ENCODE data around the gene CAPN9. TPM values are rescaled to one million over a fixed set of nuclear protein-coding genes. Genes with fewer than 3 reads are reported as not detected.

The CAPN9 gene
- total RNA-seq, 4 donors from 2014 or later: 0.38 TPM; not detected in 3

GRCh38 chr1:230711245-230711644 lies 35.9 kb upstream of the CAPN9 start:
- intact Hi-C loops (cut with DNase I): no loop called here
- TF ChIP-seq, protein P1, sequence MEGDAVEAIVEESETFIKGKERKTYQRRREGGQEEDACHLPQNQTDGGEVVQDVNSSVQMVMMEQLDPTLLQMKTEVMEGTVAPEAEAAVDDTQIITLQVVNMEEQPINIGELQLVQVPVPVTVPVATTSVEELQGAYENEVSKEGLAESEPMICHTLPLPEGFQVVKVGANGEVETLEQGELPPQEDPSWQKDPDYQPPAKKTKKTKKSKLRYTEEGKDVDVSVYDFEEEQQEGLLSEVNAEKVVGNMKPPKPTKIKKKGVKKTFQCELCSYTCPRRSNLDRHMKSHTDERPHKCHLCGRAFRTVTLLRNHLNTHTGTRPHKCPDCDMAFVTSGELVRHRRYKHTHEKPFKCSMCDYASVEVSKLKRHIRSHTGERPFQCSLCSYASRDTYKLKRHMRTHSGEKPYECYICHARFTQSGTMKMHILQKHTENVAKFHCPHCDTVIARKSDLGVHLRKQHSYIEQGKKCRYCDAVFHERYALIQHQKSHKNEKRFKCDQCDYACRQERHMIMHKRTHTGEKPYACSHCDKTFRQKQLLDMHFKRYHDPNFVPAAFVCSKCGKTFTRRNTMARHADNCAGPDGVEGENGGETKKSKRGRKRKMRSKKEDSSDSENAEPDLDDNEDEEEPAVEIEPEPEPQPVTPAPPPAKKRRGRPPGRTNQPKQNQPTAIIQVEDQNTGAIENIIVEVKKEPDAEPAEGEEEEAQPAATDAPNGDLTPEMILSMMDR (IDR thresholded peaks at IDR 0.05): no peak
- TF ChIP-seq POLR2A (IDR thresholded peaks at IDR 0.05): no peak
- 61 to 87% methylated on average over 3 of the region's 3 CpGs for WGBS, 2 donors

GRCh38 chr1:230712470-230712942 lies 34.7 kb upstream of the CAPN9 start:
- Histone ChIP-seq H3K27ac (no peak overlapping the region), H3K27me3 (peaks cover 0 to 8% (median 0%) of the 10 kb centered on the region in 4 donors), H3K4me3 (no peak overlapping the region), H3K9me3 (no peaks in the 10 kb centered on the region), H3K4me1 (peaks cover 0 to 13% (median 3%) of the 10 kb centered on the region in 3 donors), H3K36me3 (no peaks in the 10 kb centered on the region)
- no peak for TF ChIP-seq POLR2A (IDR thresholded peaks at IDR 0.05)
- TF ChIP-seq, protein P1 (IDR thresholded peaks at IDR 0.05): no peak
- intact Hi-C loops (cut with DNase I): no loop called here
- DNase-seq: no peak
- 90 to 97% methylated on average over 7 to 10 of the region's 17 CpGs for WGBS, 2 donors

More at GRCh38 chr1:230711245-230711644, 35.9 kb upstream of the CAPN9 start:
- H3K36me3 ChIP-seq: no peaks in the 10 kb centered on the region
- H3K9me3 ChIP-seq: no peaks in the 10 kb centered on the region
- DNase-seq: no peak
- H3K4me1 ChIP-seq: peaks cover 0 to 13% (median 3%) of the 10 kb centered on the region in 3 donors
- H3K4me3 ChIP-seq: no peak overlapping the region
- H3K27me3 ChIP-seq: peaks cover 0 to 11% (median 0%) of the 10 kb centered on the region in 4 donors
- H3K27ac ChIP-seq: no peak overlapping the region

DNA sequence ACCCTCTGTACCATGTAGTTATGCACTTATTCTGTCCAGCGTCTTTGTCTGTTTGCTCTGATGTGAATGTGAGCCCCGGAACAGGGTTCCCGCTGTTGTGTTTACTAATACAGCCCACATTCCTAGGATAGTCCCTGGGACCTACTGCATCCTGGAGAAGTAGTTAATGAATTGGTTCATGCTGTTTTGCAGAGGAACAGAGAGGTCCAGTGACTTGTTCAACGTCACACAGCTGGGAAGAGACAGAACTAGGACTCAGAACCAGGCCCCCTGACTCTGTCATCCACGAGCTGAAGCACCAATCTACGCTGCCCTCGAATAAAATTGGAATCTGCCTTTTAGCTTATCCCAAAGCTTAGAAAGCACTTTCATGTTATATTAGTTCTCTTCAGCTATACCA lies 34.0 kb upstream of the CAPN9 start:
- WGBS, 2 donors: 73 to 81% methylated on average over 7 of the region's 7 CpGs
- Histone ChIP-seq H3K27me3 (peaks cover 0 to 4% (median 0%) of the 10 kb centered on the region in 4 donors), H3K36me3 (no peaks in the 10 kb centered on the region), H3K9me3 (no peaks in the 10 kb centered on the region), H3K4me3 (no peak overlapping the region), H3K27ac (no peak overlapping the region), H3K4me1 (peaks cover 0 to 13% (median 3%) of the 10 kb centered on the region in 3 donors)
- intact Hi-C loops (cut with DNase I): no loop called here
- no peak for DNase-seq
- TF ChIP-seq, protein P1 (IDR thresholded peaks at IDR 0.05): no peak
- TF ChIP-seq POLR2A (IDR thresholded peaks at IDR 0.05): no peak

DNA sequence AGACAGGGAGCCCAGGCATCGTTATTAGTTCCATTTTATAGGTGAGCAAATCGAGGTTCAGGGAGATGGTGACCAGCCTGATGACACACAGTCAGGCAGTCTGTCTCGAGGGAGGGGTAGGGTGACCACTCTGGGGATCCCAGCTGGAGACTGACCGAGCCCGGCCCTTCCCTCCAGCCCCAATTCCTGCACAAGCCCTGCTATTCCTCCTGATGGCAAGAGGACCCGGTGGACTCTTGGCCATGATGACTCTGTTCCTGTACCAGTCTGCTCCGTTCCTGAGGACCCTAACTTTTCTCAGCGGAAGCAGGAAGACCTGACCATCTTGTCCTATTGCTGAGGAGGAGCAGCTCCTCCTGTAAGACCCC lies 33.7 kb upstream of the CAPN9 start:
- Histone ChIP-seq H3K9me3 (no peaks in the 10 kb centered on the region), H3K36me3 (no peaks in the 10 kb centered on the region), H3K27me3 (peaks cover 0 to 4% (median 0%) of the 10 kb centered on the region in 4 donors), H3K27ac (peak overlapping the region in 2 of 4 donors; percentile 34 to 39), H3K4me3 (peak overlapping the region in 2 of 4 donors; percentile 11 to 41), H3K4me1 (peaks cover 0 to 13% (median 3%) of the 10 kb centered on the region in 3 donors)
- WGBS, 2 donors: 59 to 78% methylated on average over 5 of the region's 8 CpGs
- no peak for DNase-seq
- TF ChIP-seq, protein P1 (IDR thresholded peaks at IDR 0.05): no peak
- TF ChIP-seq POLR2A (IDR thresholded peaks at IDR 0.05): no peak
- intact Hi-C loops (cut with DNase I): no loop called here

DNA sequence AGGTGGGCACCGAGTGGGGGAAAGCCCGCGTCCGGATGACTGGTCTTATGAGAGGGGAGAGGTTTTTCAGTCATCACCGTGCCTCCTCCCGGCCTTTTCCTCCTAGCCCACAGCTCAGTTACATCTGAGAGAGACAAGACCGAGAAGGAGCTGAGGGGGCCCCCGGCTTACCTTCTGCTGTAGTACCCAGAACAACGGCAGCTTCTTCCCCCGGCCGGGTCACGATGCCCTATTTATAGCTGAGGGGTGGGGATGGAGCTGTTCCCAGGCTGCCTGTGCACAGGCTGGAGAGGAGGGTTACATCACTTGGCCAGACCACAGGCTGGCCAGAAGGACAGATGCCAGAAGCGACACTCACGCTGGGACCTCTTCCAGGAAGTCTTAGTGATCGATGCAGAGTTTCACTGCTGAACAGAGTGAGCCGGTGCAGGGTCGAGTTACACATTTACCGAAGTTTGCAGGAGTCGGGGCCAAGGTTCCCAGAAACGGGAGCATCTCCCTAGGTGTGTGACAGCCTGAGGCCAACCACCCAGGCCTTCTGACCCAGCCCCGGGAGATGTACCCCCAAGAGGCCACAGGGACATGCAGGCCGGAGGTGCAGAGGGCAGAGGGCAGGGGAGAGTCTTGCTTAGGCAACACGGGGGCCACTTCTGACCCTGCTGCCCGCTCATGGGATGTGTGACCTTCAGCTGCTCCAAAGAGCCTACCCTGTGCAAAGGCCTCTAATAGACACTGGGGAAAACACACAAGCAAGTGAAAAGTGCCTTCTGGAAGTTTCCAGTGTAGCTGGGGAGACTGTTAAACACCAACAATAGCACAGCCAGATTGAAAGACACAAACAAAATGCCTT lies 33.0 kb upstream of the CAPN9 start, which contains the start of gene AGT:
AGT (minus strand) TSS at position 208 of the 850 bp plus-strand sequence. CDS start 3,299 bp downstream, outside the sequence.
- DNase-seq: no peak
- H3K27ac ChIP-seq: peak within 1 kb of the TSS in 2 of 4 donors; percentile 34 to 39
- H3K4me3 ChIP-seq: peak within 1 kb of the TSS in 2 of 4 donors; percentile 11 to 41
- 39 to 54% methylated on average over 10 to 16 of the region's 24 CpGs for WGBS, 2 donors
- intact Hi-C loops (cut with DNase I): no loop called here
- H3K36me3 ChIP-seq: no peaks in the 10 kb centered on the region
- H3K27me3 ChIP-seq: peaks cover 0 to 4% (median 0%) of the 10 kb centered on the region in 4 donors
- TF ChIP-seq, protein P1 (IDR thresholded peaks at IDR 0.05): no peak
- TF ChIP-seq POLR2A (IDR thresholded peaks at IDR 0.05): no peak
- H3K9me3 ChIP-seq: no peaks in the 10 kb centered on the region
- peaks cover 0 to 13% (median 3%) of the 10 kb centered on the region in 3 donors for H3K4me1 ChIP-seq
